Uterus (tissue), 2 donors: ENCODE results near the gene CEP85L.

Source experiments
- CTCF ChIP-seq, 4 experiments: fragments of 200-600 bp in 2 of 4; fragments of 450-650 bp in 2 of 4; sonication (generic) in 2 of 4; IDR thresholded peaks; one replicate each; pipeline ENCODE4 v1.5.1; 2016 to 2019; ENCODE audit warnings: antibody characterized with exemption in 4 of 4, mild to moderate bottlenecking in 2 of 4, moderate library complexity in 1 of 4
- POLR2A ChIP-seq, 2 donors: fragments of 450-650 bp; IDR thresholded peaks; one replicate each; pipeline ENCODE4 v1.6.1; 2016; ENCODE audit warnings: antibody characterized with exemption in 2 of 2, mild to moderate bottlenecking in 1 of 2, moderate library complexity in 1 of 2

- TF ChIP-seq CTCF (IDR thresholded peaks at IDR 0.05) (no peak), POLR2A (IDR thresholded peaks at IDR 0.05) (no peak)
Measured at GRCh38 chr6:118675225-118675624, 23.8 kb upstream of the CEP85L start.
